Prostate gland (tissue), 2 donors: ENCODE data around the gene LAMA4.

Source experiments
- POLR2A ChIP-seq: fragments of 450-650 bp; IDR thresholded peaks from one replicate; pipeline ENCODE4 v1.6.1; 2016; ENCODE audit warnings: antibody characterized with exemption, mild to moderate bottlenecking
- TF ChIP-seq, protein P1 (sequence below), 4 experiments: fragments of 200-600 bp in 2 of 4; fragments of 450-650 bp in 2 of 4; sonication (generic) in 2 of 4; IDR thresholded peaks; 1 replicate in 3 of 4; 2 replicates in 1 of 4; pipeline ENCODE4 v1.5.1; 2016 to 2019; ENCODE audit warnings: antibody characterized with exemption in 4 of 4, mild to moderate bottlenecking in 2 of 4, moderate library complexity in 2 of 4

DNA sequence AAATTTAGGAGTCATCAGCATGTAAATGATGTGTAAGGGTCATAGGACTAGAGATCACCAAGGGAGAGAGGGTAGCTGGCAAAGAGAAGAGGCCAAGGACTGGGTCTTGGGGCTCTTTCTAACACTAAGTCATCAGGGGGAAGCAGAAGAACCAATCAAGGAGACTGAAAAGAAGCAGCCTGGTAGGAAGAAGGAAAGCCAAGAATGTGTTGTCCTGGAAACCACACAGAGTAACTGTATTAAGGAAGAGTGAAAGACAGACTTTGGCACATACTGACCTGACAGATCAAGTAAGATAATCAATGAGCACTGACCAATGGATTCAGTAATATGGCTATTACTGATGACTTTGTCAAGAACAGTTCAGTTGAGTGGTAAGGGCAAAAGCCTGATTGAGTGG, 42.3 kb upstream of the LAMA4 start:
- TF ChIP-seq, protein P1, sequence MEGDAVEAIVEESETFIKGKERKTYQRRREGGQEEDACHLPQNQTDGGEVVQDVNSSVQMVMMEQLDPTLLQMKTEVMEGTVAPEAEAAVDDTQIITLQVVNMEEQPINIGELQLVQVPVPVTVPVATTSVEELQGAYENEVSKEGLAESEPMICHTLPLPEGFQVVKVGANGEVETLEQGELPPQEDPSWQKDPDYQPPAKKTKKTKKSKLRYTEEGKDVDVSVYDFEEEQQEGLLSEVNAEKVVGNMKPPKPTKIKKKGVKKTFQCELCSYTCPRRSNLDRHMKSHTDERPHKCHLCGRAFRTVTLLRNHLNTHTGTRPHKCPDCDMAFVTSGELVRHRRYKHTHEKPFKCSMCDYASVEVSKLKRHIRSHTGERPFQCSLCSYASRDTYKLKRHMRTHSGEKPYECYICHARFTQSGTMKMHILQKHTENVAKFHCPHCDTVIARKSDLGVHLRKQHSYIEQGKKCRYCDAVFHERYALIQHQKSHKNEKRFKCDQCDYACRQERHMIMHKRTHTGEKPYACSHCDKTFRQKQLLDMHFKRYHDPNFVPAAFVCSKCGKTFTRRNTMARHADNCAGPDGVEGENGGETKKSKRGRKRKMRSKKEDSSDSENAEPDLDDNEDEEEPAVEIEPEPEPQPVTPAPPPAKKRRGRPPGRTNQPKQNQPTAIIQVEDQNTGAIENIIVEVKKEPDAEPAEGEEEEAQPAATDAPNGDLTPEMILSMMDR (IDR thresholded peaks at IDR 0.05): no peak
- TF ChIP-seq POLR2A: no peak
